K562 (cell line): ENCODE data around the gene TAPBPL. TPM values are rescaled to one million over a fixed set of nuclear protein-coding genes. Genes with fewer than 3 reads are reported as not detected.
A peak's percentile ranks its signal among the peaks of the same experiment; 100 is the strongest.

Experiments
- BRD4 ChIP-seq: fragments of 200-600 bp; sonication (generic); IDR thresholded peaks from 2 replicates; pipeline ENCODE4 v1.6.1; 2017; ENCODE audit warnings: inconsistent platforms
- CEBPZ ChIP-seq: fragments of 150-350 bp; IDR thresholded peaks from 2 replicates; pipeline ENCODE4 v1.6.1; 2014; ENCODE audit warnings: low read depth, mild to moderate bottlenecking, low read length, borderline replicate concordance
- CHAMP1 ChIP-seq: fragments of 450-650 bp; IDR thresholded peaks from 2 replicates; pipeline ENCODE4 v1.6.1; 2016; ENCODE audit warnings: mild to moderate bottlenecking
- CXXC5 ChIP-seq: fragments of 250-450 bp; sonication (Bioruptor Pico); IDR thresholded peaks from 2 replicates; pipeline ENCODE4 v1.8.0; 2022; ENCODE audit warnings: inconsistent platforms, mild to moderate bottlenecking, moderate library complexity
- KLF1 ChIP-seq: fragments of 450-650 bp; IDR thresholded peaks from 2 replicates; pipeline ENCODE4 v1.6.1; 2016; ENCODE audit warnings: missing genetic modification characterization, missing compliant biosample characterization
- MCM7 ChIP-seq, 2 experiments: fragments of 450-650 bp; IDR thresholded peaks; 2 replicates each; pipeline ENCODE4 v1.6.1; 2016 to 2018
- NCOR1 ChIP-seq: fragments of 450-650 bp; IDR thresholded peaks from 2 replicates; pipeline ENCODE4 v1.6.1; 2016; ENCODE audit warnings: mild to moderate bottlenecking, moderate library complexity
- PHF21A ChIP-seq: fragments of 450-650 bp; IDR thresholded peaks from 2 replicates; pipeline ENCODE4 v1.6.1; 2017; ENCODE audit warnings: low read depth, borderline replicate concordance
- RBM15 ChIP-seq: fragments of 200-400 bp; formaldehyde crosslinking; IDR thresholded peaks from 2 replicates; pipeline ENCODE4 v1.6.1; 2018; ENCODE audit warnings: mild to moderate bottlenecking, low read length, moderate library complexity; ENCODE audit not compliant: insufficient read depth
- RUNX1 ChIP-seq: sonication (generic); IDR thresholded peaks from 2 replicates; pipeline ENCODE4 v1.6.1; 2016; ENCODE audit warnings: antibody characterized with exemption, low read depth
- XRCC4 ChIP-seq: IDR thresholded peaks from one replicate; pipeline ENCODE4 v1.6.1; 2011; ENCODE audit not compliant: insufficient read depth, insufficient read length; ENCODE audit errors: extremely low read depth
- ZNF224 ChIP-seq: sonication (generic); formaldehyde crosslinking; IDR thresholded peaks from 2 replicates; pipeline ENCODE4 v1.8.0; 2022; ENCODE audit warnings: mild to moderate bottlenecking, missing genetic modification reagents
- ZNF347 ChIP-seq: fragments of 450-650 bp; formaldehyde crosslinking; IDR thresholded peaks from 2 replicates; pipeline ENCODE4 v1.4.0; 2020; ENCODE audit warnings: low read depth, mild to moderate bottlenecking, moderate library complexity
- ZNF551 ChIP-seq: fragments of 250-450 bp; sonication (Bioruptor Pico); IDR thresholded peaks from 2 replicates; pipeline ENCODE4 v1.5.0; 2021; ENCODE audit warnings: mild to moderate bottlenecking, moderate library complexity
- ZNF77 ChIP-seq: fragments of 250-450 bp; sonication (Bioruptor Pico); IDR thresholded peaks from 2 replicates; pipeline ENCODE4 v1.5.0; 2020
- polyA plus RNA-seq, 8 experiments: library from polyadenylated mRNA; depleted of rRNA in 4 of 8; stranded (reverse) in 5 of 8; unstranded in 3 of 8; fragments of >200 nt; fragmentation: Nextera tagmentation in 2 of 8; fragmentation: Illumina TruSeq in 1 of 8; extraction: Ambion mirVana in 2 of 8; extraction: Trizol in 1 of 8; gene quantifications; 2 replicates each; pipeline versions ENCODE4 v1.2.1 to v1.2.3, GENCODE V29; 2011 to 2014; ENCODE audit warnings: inconsistent platforms in 1 of 8, missing spikeins in 1 of 8
- total RNA-seq, 7 experiments: library from RNA; depleted of rRNA in 6 of 7; stranded (reverse); fragments of >200 nt in 6 of 7; fragmentation: Illumina TruSeq in 2 of 7; extraction: Trizol in 2 of 7; gene quantifications; 2 replicates each; pipeline versions ENCODE4 v1.2.1 to v1.2.3, GENCODE V29; 2011 to 2021; ENCODE audit warnings: low replicate concordance in 1 of 7

TAPBPL gene
- total and polyA plus RNA-seq, 9 of the 15 experiments (the other 6 are each of a cell fraction or from before 2014, with no cell fraction given) = 0.29 to 1.6 (median 0.45) TPM

GRCh38 chr12:6493497-6494257, 41.8 kb downstream of the TAPBPL start, which contains the start of gene NCAPD2 (continued):
- TF ChIP-seq CEBPZ (no peak), ZNF224 (no peak), ZNF347 (CRISPR knock-in tag) (no peak), MCM7 (IDR thresholded peaks at IDR 0.05) (no peak), ZNF551 (CRISPR knock-in tag) (no peak), RUNX1 (no peak), PHF21A (peak; percentile 87; the same call in 1 of the 2 replicates), BRD4 (no peak), CXXC5 (peak; percentile 72; the same call in 1 of the 2 replicates), KLF1 (tag) (0 out of 2 replicates have a peak, but pooled peaks have one; percentile 24), XRCC4 (no peak), ZNF77 (CRISPR knock-in tag) (no peak), RBM15 (no peak), CHAMP1 (no peak; the same call in 1 of the 2 replicates), NCOR1 (no peak)
